ENCODE measurements around the gene CREB5.

The CREB5 gene

DNA sequence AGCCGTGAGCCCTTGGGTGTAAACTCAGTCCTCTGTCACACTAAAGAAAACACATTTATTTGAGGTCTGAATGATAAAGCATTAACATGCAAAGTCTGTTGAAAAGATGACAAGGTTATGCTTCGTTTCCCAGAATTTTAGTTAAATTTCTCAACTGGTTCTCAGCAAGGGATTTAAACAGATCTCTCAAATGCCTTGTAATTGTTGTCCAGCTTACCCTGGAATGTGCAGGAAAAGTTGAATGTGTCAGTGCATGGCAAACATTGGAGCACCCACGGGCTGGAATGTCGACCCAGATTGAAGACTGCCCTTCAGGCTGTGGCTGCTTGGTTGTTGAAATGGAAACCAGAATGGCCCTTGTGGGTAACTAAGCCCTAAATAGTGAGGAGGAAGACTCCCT is 354.0 kb downstream of the CREB5 start:
- DNase-seq (ENCODE audit: low read depth in 2 of 2), result no peak
- no peak overlapping the region for H3K4me3 ChIP-seq (replicated peaks in 1 of 2; ENCODE audit: low read depth in 2 of 2, low read length in 2 of 2)
- TF ChIP-seq, protein P1, sequence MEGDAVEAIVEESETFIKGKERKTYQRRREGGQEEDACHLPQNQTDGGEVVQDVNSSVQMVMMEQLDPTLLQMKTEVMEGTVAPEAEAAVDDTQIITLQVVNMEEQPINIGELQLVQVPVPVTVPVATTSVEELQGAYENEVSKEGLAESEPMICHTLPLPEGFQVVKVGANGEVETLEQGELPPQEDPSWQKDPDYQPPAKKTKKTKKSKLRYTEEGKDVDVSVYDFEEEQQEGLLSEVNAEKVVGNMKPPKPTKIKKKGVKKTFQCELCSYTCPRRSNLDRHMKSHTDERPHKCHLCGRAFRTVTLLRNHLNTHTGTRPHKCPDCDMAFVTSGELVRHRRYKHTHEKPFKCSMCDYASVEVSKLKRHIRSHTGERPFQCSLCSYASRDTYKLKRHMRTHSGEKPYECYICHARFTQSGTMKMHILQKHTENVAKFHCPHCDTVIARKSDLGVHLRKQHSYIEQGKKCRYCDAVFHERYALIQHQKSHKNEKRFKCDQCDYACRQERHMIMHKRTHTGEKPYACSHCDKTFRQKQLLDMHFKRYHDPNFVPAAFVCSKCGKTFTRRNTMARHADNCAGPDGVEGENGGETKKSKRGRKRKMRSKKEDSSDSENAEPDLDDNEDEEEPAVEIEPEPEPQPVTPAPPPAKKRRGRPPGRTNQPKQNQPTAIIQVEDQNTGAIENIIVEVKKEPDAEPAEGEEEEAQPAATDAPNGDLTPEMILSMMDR (IDR thresholded peaks at IDR 0.05; ENCODE audit: low read depth, low read length), result no peak

DNA sequence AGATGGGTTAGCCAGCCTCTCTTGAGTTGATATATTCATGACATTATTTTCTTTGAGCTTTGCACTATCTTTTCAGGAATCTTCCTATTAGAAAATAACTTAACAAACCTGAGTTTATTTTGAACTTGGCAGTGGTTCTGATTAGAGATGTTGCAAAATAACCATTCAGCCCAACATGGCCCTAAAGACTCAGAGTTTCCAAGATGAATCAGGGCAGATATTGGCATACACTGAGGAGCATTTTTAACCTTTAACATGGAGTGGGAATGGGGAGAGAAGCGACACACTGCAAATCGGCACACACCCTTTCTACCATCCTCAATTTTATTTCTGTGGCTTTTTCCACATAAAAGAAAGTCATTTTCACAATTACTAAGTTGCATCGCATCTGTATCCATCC is 355.0 kb downstream of the CREB5 start:
- TF ChIP-seq, protein P1 (IDR thresholded peaks at IDR 0.05; ENCODE audit: low read depth, low read length), result no peak
- DNase-seq (ENCODE audit: low read depth in 2 of 2), result peak in 1 of 2 donors; percentile 27
- no peak overlapping the region for H3K4me3 ChIP-seq (replicated peaks in 1 of 2; ENCODE audit: low read depth in 2 of 2, low read length in 2 of 2)

DNA sequence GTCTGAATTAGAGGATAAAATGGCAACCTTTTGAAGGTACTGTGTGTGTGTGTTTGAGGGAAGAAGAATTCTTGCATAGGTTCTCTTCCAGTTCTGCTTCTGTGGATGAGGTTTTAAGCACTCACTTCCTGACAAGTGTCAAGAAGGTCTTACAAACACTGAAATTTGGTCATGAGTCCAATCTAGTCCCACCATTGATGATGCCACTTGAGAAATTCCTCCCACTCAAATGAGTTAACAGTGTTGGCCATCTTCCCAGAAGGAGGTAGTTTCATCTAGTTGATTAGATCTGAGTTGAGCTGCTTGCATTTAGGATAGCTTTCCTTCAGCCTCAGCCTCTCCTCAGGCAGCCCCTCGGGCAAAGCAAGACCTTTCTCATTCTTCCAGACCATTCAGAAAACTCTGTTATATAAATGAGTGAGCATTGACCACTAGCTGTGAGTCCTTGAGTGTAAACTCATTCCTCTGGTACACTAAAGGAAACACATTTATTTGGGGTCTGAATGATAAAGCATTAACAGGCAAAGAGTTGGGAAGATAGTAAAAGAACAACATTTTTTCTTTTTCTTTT is 356.3 kb downstream of the CREB5 start:
- TF ChIP-seq, protein P1 (IDR thresholded peaks at IDR 0.05; ENCODE audit: low read depth, low read length), result no peak
- no peak overlapping the region for H3K4me3 ChIP-seq (replicated peaks in 1 of 2; ENCODE audit: low read depth in 2 of 2, low read length in 2 of 2)
- DNase-seq (ENCODE audit: low read depth in 2 of 2), result peak in 1 of 2 donors; percentile 45

DNA sequence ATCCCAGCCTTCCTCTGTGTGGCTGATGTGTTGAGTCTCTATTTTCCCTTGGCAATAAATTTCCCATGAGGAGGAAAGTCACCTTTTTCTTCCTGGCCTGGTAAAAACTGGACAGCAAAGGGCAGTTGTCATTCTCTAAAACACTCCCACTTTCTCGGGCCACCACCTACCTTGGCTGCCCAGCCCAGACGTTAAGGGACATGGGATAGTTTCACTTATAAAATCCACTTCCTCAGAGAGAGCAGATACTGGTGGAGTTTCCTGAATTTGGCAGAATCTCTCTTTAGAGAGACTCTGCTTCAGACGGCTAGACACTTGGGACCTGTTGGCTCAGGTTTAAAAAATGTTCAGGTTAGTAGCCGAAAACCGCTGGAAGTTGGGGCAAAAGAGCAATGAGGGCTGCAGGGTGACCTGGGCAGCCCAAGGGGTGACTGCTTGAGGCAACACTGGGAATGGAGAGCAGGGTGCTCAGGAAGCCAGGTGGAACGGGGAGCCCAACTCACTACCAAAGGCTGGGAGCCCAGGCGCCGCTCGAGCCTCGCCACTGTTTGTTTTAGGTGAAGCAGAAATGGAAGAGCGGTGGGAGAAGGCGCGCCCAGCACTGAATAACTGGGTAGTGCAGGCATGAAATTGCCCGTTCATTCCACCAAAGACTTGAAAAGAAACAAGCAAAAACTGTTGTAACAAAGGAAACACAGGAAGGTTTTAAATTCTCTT is 359.7 kb downstream of the CREB5 start:
- H3K4me3 ChIP-seq (replicated peaks in 1 of 2; ENCODE audit: low read depth in 2 of 2, low read length in 2 of 2), result no peak overlapping the region
- TF ChIP-seq, protein P1 (IDR thresholded peaks at IDR 0.05; ENCODE audit: low read depth, low read length), result no peak
- DNase-seq (ENCODE audit: low read depth in 2 of 2), result no peak

DNA sequence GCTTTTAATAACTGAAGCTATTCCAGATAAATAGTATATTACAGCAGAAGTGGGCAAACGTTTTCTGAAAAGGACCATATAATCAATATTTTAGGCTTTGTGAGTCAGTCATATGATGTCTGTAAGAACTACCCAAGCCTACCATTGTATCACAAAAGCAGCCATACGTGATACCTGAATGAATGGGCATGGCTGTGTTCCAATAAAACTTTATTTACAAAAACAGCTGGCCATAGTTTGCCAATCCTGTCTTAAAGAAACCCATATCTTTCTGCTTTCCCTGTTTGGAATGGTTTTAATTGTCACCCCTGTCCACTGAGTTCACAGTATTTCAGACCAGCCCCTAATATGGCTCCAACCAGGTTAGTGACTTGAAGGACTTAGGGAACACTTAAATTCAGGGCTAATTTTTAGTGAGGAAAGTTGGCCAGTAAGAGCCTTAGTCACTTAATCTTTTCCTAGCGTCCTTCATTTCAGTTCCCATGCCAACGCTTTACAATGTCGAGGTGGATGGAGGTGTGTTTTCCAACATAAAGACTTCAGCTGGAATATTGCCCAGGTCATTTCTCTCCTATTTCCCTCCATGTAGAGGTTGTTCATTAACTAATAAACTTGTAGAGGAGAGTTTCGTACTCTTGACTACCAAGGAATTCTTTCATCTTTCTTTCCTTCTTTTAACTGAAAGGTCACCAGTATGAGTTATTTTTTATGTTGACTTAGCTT is 361.3 kb downstream of the CREB5 start:
- TF ChIP-seq, protein P1 (IDR thresholded peaks at IDR 0.05; ENCODE audit: low read depth, low read length), result no peak
- DNase-seq (ENCODE audit: low read depth in 2 of 2), result no peak
- H3K4me3 ChIP-seq (replicated peaks in 1 of 2; ENCODE audit: low read depth in 2 of 2, low read length in 2 of 2), result no peak overlapping the region

DNA sequence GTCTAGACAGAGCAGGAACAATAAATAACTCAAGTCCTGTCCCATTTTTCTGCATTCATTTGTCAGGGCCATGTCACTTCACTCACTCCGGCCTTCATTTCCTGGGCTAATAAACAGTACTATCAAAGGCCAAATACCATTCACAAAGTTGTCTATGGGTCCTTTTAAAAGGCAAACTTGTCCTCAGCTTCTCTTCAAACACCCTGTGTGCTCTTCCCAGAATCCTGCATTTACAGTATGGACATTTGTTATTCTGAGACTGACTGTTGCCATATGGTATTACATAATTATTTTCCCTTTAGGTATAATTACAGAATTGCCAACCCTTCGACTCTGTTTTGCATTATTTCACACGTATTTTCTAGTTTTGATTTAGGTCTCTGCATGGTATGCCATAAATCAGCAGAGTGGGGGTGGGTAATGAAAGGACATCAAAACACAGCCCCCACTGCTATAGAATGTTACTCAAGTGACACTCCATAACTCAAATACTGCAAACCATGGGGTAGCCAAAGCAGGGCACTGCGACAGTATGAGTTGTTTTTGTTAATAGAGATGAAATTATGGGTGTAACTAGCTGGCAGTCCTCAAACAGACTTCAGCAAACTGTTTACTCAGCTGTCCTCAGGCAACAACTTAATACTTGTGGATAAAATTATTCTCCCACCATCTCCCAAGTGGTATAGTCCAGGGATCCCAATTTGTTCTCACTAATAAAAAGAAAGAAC is 362.1 kb downstream of the CREB5 start:
- no peak for DNase-seq (ENCODE audit: low read depth in 2 of 2)
- H3K4me3 ChIP-seq (replicated peaks in 1 of 2; ENCODE audit: low read depth in 2 of 2, low read length in 2 of 2), result no peak overlapping the region
- TF ChIP-seq, protein P1 (IDR thresholded peaks at IDR 0.05; ENCODE audit: low read depth, low read length), result no peak
